Transverse colon (tissue), 4 donors: Measurements from ENCODE around the gene RPL11. TPM values are rescaled to one million over a fixed set of nuclear protein-coding genes. Genes with fewer than 3 reads are reported as not detected.

Source experiments
- DNase-seq: peaks from one replicate; pipeline ENCODE4 v3.0.0-alpha.2; 2019
- H3K27ac ChIP-seq, 4 donors: fragments of 200-600 bp; sonication (generic); 2 replicates each; pipeline ENCODE4 v1.5.1; 2016 to 2018; ENCODE audit warnings: inconsistent platforms in 4 of 4
- H3K27me3 ChIP-seq: fragments of 200-600 bp; sonication (generic); 2 replicates; pipeline ENCODE4 v1.5.1; 2017; ENCODE audit warnings: inconsistent platforms
- H3K36me3 ChIP-seq, 4 donors: fragments of 200-600 bp; sonication (generic); 2 replicates each; pipeline ENCODE4 v1.5.1; 2017 to 2019; ENCODE audit warnings: inconsistent platforms in 4 of 4
- H3K4me1 ChIP-seq, 4 donors: fragments of 200-600 bp; sonication (generic); 2 replicates each; pipeline ENCODE4 v1.5.1; 2017 to 2020; ENCODE audit warnings: inconsistent platforms in 4 of 4
- H3K4me3 ChIP-seq, 4 donors: fragments of 200-600 bp; sonication (generic); 1 replicate in 1 of 4; 2 replicates in 3 of 4; pipeline versions ENCODE4 v1.5.1 to v1.6.1; 2017 to 2019; ENCODE audit warnings: inconsistent platforms in 4 of 4
- H3K9me3 ChIP-seq, 2 donors: fragments of 200-600 bp; sonication (generic); 2 replicates each; pipeline ENCODE4 v1.5.1; 2017 to 2019; ENCODE audit warnings: inconsistent platforms in 2 of 2
- EP300 ChIP-seq: sonication (generic); formaldehyde crosslinking; IDR thresholded peaks from one replicate; pipeline ENCODE4 v1.6.1; 2017; ENCODE audit warnings: antibody characterized with exemption, low read depth
- POLR2A ChIP-seq: fragments of 450-650 bp; IDR thresholded peaks from one replicate; pipeline ENCODE4 v1.6.1; 2016; ENCODE audit warnings: antibody characterized with exemption, mild to moderate bottlenecking, moderate library complexity
- POLR2AphosphoS5 ChIP-seq, 3 donors: sonication (generic); formaldehyde crosslinking; IDR thresholded peaks; one replicate each; pipeline ENCODE4 v1.6.1; 2016; ENCODE audit warnings: antibody characterized with exemption in 3 of 3
- WGBS, 2 donors: methylation state at CpG; one replicate each; pipeline ENCODE4 v1.1.5; 2018; ENCODE audit warnings: low coverage in 1 of 2; 5-methylcytosine and 5-hydroxymethylcytosine counted together
- in situ Hi-C, 4 donors: fragments of 200-750 bp; cut with MboI; loops; one replicate each; pipeline versions ENCODE4 v1.15.0 to v1.15.1; 2017; ENCODE audit warnings: low sequenced_read_pairs in 3 of 4, low pct_ligation_motif_present in 1 of 4, low pct_unique_long_range_greater_than_20kb in 1 of 4
- intact Hi-C: fragments of 100-400 bp; cut with DNase I; formaldehyde crosslinking; loops from one replicate; pipeline ENCODE4 v1.15.1; 2023; ENCODE audit warnings: low total_unique reads
- total RNA-seq, 4 donors: library from RNA; depleted of rRNA; stranded (reverse); fragments of >200 nt; gene quantifications; one replicate each; pipeline ENCODE4 v1.1.0, GENCODE V29; 2016
- TF ChIP-seq, protein P1 (sequence below), 5 experiments: fragments of 200-600 bp in 3 of 5; fragments of 450-650 bp in 2 of 5; sonication (generic) in 3 of 5; IDR thresholded peaks; 1 replicate in 2 of 5; 2 replicates in 3 of 5; pipeline ENCODE4 v1.5.1; 2016 to 2017; ENCODE audit warnings: antibody characterized with exemption in 5 of 5, inconsistent platforms in 3 of 5, mild to moderate bottlenecking in 2 of 5, moderate library complexity in 1 of 5

Gene RPL11
- total RNA-seq, 4 donors from 2014 or later = 382 to 822 (median 494) TPM

GRCh38 chr1:23719162-23719820, 27.7 kb downstream of the RPL11 start:
- no peak overlapping the region for H3K27ac ChIP-seq
- no peaks in the 10 kb centered on the region for H3K4me1 ChIP-seq
- H3K9me3 ChIP-seq = no peaks in the 10 kb centered on the region
- TF ChIP-seq POLR2AphosphoS5 (IDR thresholded peaks at IDR 0.05) (no peak), EP300 (no peak), POLR2A (no peak)
- no peak overlapping the region for H3K4me3 ChIP-seq
- intact Hi-C loops = no loop called here
- DNase-seq = no peak
- H3K27me3 ChIP-seq = no peaks in the 10 kb centered on the region
- in situ Hi-C loops = no loop called here
- 63 to 87% methylated on average over 1 to 3 of the region's 3 CpGs for WGBS, 2 donors
- no peaks in the 10 kb centered on the region for H3K36me3 ChIP-seq

DNA sequence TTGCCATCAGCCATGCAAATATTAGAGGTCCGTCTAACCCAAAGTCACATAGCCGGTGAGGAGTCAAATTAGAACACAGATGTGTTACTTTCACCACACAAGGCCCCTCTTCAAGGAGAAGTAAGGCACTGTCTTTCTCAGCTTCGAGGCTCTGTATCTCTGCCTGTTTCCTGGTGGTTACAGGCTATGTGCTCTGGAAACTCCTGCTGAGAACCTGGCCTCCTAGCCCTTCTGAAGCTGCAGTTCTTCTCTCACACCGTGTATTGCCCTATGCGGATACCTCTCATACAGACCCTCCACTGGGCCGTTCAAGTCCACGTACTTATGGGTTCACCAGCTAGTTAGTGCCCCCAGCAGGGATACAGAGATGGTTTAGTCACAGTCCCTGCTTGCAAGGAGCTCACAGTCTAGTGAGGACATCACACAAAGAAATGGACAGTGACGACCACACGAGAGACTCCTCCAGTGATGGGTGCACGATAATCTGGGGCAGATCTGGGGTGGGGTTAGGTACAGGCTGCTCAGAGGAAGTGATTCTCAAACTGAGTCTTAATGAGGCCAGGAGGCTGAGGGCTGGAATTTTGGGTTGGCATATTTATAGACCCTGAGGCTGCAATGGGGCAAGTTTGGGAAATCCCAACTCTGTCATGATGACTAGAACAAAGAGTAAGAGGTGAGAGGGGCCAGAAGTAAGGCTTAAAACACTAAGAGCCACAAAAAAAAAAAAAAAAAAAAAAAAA, 28.8 kb downstream of the RPL11 start:
- Histone ChIP-seq H3K4me1 (no peaks in the 10 kb centered on the region), H3K36me3 (no peaks in the 10 kb centered on the region), H3K27me3 (no peaks in the 10 kb centered on the region), H3K27ac (no peak overlapping the region), H3K4me3 (no peak overlapping the region), H3K9me3 (no peaks in the 10 kb centered on the region)
- in situ Hi-C loops (no loop called here), intact Hi-C loops (no loop called here)
- 73 to 80% methylated on average over 2 to 10 of the region's 10 CpGs for WGBS, 2 donors
- TF ChIP-seq, protein P1, sequence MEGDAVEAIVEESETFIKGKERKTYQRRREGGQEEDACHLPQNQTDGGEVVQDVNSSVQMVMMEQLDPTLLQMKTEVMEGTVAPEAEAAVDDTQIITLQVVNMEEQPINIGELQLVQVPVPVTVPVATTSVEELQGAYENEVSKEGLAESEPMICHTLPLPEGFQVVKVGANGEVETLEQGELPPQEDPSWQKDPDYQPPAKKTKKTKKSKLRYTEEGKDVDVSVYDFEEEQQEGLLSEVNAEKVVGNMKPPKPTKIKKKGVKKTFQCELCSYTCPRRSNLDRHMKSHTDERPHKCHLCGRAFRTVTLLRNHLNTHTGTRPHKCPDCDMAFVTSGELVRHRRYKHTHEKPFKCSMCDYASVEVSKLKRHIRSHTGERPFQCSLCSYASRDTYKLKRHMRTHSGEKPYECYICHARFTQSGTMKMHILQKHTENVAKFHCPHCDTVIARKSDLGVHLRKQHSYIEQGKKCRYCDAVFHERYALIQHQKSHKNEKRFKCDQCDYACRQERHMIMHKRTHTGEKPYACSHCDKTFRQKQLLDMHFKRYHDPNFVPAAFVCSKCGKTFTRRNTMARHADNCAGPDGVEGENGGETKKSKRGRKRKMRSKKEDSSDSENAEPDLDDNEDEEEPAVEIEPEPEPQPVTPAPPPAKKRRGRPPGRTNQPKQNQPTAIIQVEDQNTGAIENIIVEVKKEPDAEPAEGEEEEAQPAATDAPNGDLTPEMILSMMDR (IDR thresholded peaks at IDR 0.05) = no peak
- TF ChIP-seq POLR2A = no peak
- TF ChIP-seq POLR2AphosphoS5 (IDR thresholded peaks at IDR 0.05) = no peak
- DNase-seq = no peak

GRCh38 chr1:23722652-23723051, 31.0 kb downstream of the RPL11 start:
- no peak for DNase-seq
- TF ChIP-seq POLR2A (no peak), POLR2AphosphoS5 (IDR thresholded peaks at IDR 0.05) (no peak), EP300 (no peak)
- TF ChIP-seq, protein P1 (IDR thresholded peaks at IDR 0.05) = no peak
- Histone ChIP-seq H3K27ac (no peak overlapping the region), H3K4me3 (no peak overlapping the region), H3K9me3 (no peaks in the 10 kb centered on the region), H3K36me3 (no peaks in the 10 kb centered on the region), H3K4me1 (peaks cover 5 to 12% (median 8%) of the 10 kb centered on the region in 4 donors), H3K27me3 (no peaks in the 10 kb centered on the region)
- intact Hi-C loops (no loop called here), in situ Hi-C loops (no loop called here)
- WGBS, 2 donors = 62 to 64% methylated on average over 2 to 3 of the region's 3 CpGs

GRCh38 chr1:23726686-23727085, 35.1 kb downstream of the RPL11 start:
- Histone ChIP-seq H3K9me3 (no peaks in the 10 kb centered on the region), H3K4me1 (peaks cover 7 to 24% (median 21%) of the 10 kb centered on the region in 4 donors), H3K4me3 (no peak overlapping the region), H3K27ac (peak overlapping the region; percentile 23 to 65 (median 52)), H3K27me3 (no peaks in the 10 kb centered on the region), H3K36me3 (no peaks in the 10 kb centered on the region)
- intact Hi-C loops = no loop called here
- in situ Hi-C loops = no loop called here
- WGBS, 2 donors = 29 to 85% methylated on average over 1 to 2 of the region's 2 CpGs
- TF ChIP-seq, protein P1 (IDR thresholded peaks at IDR 0.05) = no peak
- TF ChIP-seq POLR2AphosphoS5 (IDR thresholded peaks at IDR 0.05) = no peak
- TF ChIP-seq EP300 = no peak
- TF ChIP-seq POLR2A = no peak
- no peak for DNase-seq
